NCI-H1694 (cell line): Measurements from ENCODE around the gene NXPH2.
"Not testable (repeated sequence)": the region's sequence is repeated elsewhere in the genome, so short reads cannot be mapped to it uniquely, and the experiment has no call there.

Experiments used
- DNase-seq: peaks from one replicate; lab custom pipeline; 2025; lab: John Stamatoyannopoulos, UW

The NXPH2 gene

GRCh38 chr2:138757384-138757783 is 22.8 kb downstream of the NXPH2 start:
- no peak for DNase-seq

DNA sequence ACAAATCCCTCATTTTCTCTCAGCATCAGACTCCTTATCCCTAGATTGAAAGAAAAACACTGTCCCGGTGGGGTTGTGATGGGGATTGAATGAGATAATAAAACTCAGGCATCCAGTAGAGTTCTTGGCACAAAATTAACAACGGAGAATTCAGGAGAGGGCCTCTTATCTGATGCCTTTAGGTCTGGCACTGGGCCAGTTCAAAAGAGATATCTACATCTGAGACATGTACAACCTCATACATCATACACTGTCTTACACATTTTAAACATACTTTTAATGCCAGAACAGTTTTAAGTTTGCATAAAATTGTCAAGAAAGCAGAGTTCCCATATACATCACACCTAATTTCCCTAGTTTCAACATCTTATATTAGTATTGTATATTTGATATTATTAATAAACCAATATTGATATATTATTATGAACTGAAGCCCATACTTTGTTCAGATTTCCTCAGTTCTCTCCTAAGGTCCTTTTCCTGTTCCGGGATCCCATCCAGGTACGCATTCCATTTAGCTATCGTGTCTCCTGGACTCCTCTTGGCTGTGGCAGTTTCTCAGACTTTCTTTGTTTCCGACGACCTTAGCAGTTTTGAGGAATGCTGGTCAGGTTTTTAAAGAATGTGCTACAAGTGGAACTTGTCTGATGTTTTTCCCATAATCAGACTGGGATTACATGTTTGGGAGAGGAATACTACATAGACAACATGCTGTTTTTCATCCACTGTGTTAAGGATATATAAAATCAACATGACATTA is 27.8 kb downstream of the NXPH2 start:
- DNase-seq: no peak

GRCh38 chr2:138744713-138745112 is 35.5 kb downstream of the NXPH2 start:
- peak; percentile 59 for DNase-seq

DNA sequence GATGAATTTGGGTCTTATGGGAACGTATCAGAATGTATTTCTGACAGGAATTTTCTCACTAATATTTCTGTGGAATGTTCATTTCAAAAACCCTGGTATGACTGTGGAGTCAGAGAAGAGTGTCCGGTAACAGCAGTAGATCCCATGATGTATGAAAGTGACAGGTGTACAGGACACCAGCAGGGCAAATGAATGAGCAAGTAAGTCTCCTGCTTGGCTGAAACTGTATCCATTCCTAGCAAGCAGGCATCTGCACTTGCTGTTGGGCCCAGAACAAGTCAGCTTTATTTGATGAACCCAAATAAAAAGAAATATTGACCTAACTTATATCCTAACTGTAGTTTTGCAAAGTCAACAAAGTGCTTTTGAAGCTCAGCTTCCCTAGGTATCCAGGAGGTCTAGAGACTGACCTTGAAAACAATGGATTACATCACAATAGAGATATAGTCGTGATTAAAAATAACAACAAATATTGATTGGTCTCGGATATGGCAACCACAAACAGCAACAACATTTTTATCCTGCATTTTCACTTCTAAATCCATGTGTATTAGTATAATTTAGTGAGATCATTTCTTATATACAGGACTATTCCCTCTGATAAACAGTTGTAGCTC is 37.6 kb downstream of the NXPH2 start:
- no peak for DNase-seq

- DNase-seq: peak; percentile 33
Observed at GRCh38 chr2:138741851-138742250, 38.3 kb downstream of the NXPH2 start.

GRCh38 chr2:138737009-138737554 is 43.1 kb downstream of the NXPH2 start:
- DNase-seq: not testable (repeated sequence)

DNA sequence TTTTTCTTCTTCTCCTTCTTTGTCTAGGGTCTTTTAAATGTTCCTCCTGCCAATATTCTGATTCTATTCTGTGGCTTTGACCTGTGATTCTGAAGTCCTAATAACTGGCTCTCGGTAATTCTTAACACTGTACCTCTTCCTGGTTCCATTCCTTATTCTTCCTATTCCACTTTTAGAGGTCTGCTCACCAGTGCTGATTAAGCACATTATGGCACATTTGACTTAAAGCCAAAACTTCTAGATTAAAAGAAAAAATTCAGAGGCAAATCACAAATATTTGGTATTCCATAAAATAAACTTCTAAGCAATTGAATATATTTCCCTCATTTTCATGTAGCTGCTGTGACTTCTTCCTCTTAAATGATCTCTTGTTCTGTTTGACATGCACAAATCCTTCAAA is 47.5 kb downstream of the NXPH2 start:
- DNase-seq: no peak

- DNase-seq: no peak
Observed at GRCh38 chr2:138730497-138731030, 49.6 kb downstream of the NXPH2 start.

- no peak for DNase-seq
Observed at GRCh38 chr2:138727956-138728355, 52.2 kb downstream of the NXPH2 start.

GRCh38 chr2:138726681-138727080 is 53.5 kb downstream of the NXPH2 start:
- DNase-seq: no peak

- DNase-seq: no peak
Observed at GRCh38 chr2:138724729-138725459, 55.3 kb downstream of the NXPH2 start.

GRCh38 chr2:138724327-138724726 is 55.9 kb downstream of the NXPH2 start:
- no peak for DNase-seq

DNA sequence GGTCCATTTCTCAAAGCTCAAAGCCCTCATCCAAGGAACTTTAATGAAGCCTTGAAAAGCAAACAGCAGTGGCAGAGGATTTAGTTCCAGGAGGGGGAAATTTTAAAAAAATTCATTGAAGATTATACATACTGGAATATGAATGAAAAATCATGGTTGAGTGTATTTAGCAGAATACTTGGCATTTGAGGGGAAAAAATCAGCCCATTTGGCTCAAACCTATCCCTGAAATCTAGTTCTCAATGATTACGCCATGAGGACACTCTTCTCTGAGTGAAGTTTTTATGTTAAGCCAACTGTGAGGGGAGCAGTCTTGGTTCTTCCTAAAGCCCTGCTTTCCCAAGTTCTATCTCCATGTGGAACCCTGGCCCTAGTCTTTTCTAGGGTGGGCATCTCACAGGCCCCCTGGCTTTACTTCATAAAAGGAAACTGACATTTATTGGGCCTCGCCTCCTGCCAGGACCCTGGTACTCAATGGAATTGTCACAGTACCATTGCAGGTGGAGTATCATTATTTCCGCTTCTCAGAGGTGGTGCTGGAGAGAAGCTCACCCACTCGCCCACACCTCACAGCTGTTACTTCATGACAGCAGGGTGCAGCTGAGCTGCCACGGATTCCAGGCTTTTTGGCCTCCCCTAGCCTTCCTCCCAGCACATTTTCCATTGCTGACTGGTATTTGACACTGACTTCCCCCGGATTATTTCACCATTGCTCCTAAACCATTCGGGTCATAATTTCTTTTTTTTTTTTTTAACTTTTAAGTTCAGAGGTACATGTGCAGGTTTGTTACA is 56.8 kb downstream of the NXPH2 start:
- no peak for DNase-seq

GRCh38 chr2:138722316-138722715 is 57.9 kb downstream of the NXPH2 start:
- no peak for DNase-seq

DNA sequence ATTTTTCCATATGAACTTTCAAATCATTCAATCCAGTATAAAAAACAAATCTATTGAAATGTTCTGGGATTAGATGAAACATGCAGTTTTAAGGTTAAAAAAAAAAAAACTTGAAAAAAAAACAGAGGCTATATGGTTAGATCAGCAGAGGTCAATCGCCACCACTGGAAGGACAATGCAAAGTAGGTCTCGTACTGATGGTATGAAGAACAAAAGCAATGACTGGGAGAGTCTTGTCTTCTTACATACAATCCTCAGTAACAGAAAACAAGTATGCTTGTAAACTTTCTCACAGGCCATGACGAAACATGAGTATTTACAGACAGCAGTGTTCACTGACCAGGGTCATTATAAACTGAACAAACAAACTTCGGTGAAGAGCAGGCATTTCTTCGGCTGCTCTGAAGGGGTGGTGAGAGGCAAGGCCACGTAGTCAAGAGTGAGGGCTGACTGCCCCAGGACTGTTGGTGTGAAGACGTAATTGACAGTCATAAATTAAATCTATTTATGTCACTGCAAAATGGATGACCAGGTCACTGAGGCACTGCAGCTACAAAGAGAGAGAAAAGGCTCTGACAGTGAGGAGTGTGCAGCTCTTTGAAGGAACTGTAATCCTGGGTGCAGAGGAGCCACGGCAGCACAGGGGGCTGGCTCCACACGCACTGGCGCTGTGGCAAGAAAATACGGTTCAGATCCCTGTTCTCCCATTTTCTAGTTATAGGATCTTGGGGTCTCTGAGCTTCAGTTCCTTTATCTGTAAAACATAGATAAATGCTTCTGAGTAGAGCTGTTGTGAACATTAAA is 60.0 kb downstream of the NXPH2 start:
- no peak for DNase-seq

DNA sequence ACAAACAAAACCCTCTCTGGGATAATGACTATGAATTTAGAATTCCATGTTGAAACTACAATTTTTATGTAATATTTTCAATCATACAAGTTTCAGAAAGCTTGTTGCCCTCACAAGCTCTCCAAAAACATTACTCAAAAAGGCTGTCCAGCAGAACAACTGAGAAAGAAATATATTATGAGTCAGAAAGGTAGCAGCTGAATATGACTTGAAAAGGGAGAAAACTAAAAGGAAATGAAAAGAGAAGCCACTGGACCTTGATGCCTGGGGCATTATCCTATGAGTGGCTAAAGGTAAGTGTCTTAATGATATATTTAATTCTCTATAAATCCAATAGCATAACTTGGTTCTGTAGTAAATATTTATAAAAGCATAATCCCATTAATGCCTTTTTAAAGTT is 61.8 kb downstream of the NXPH2 start:
- no peak for DNase-seq

DNA sequence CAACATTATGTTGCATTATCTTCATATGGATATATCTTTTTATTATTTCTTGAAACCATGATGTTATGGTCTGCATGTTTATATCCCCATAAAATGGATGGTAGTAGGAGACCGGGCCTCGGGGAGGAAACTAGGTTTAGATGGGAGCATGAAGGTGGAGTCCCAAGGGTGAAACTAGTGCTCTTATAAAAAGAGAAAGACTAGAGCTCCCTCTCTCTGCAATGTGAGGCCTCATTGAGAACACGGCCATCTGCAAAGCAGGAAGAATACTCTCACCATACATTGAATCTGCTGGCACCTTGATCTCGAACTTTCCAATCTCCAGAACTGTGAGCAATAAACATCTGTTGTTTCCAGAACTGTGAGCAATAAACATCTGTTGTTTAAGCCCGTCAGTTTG is 64.0 kb downstream of the NXPH2 start:
- DNase-seq: no peak

- DNase-seq: no peak
Observed at GRCh38 chr2:138713504-138713903, 66.7 kb downstream of the NXPH2 start.

DNA sequence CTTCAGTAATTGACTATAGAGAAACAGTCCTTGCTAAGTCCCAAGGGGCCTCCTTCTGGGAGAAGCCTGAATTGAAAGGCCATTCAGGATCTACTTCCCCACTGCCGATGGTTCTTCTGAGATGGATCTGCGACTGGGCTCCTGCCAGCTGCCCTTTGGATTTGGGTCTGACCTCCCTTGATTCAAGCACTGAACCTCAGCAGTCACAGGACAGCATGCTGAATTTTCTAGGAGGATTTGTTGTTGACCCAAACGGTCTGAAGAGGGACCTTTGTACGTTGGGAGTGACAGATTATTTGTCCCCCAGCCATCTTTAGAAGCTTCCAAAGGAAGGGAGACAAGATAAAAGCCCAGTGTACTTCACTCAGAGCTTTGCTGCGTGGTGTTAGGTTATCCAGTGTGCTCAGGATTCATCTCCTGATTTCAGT is 67.1 kb downstream of the NXPH2 start:
- no peak for DNase-seq

GRCh38 chr2:138712212-138712979 is 67.8 kb downstream of the NXPH2 start:
- DNase-seq: no peak
